ENCODE results near the gene MAP1B. TPM values are rescaled to one million over a fixed set of nuclear protein-coding genes. Genes with fewer than 3 reads are reported as not detected.

MAP1B gene
- total RNA-seq, 1 donor from 2014 or later, result 41.1 TPM

DNA sequence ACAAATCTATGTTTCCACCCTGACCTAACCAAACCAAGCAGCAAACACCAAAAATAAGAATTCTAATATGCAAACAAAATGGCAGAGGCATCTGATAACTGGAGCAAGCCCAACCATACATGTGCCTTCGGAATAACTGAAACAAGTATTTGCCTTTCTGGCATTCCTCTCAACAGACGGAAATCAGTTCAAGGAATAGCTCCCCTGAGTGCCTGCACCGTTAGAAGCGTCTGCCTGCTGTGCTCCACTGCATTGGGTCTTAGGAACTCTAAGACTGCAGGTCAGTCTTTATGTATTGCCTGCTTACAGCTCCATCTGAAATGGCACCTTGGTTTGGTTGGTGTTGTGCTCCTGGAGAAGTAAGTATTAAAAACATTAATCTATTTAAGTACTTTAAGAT, 114.3 kb downstream of the MAP1B start:
- DNase-seq (ENCODE audit: low read depth in 2 of 2), result no peak

DNA sequence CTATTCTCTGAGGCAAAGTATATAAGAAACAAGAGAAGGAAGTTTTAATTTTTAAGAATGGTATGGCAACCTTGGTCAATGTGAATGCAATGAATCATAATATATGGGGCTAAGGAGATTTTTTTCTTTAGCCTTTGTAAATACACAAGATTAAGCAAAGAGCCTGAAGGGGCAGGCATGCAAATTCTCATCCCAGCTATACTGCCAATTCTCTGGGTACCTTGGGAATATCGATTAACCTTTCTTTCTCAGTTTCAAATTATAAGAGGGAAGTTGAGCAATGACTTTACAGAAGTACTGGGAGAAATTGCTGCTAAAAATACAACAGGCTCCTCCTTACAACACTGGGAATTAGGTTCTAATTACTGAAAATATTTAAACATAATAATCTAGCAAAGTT, 115.2 kb downstream of the MAP1B start:
- DNase-seq (ENCODE audit: low read depth in 2 of 2), result no peak

DNA sequence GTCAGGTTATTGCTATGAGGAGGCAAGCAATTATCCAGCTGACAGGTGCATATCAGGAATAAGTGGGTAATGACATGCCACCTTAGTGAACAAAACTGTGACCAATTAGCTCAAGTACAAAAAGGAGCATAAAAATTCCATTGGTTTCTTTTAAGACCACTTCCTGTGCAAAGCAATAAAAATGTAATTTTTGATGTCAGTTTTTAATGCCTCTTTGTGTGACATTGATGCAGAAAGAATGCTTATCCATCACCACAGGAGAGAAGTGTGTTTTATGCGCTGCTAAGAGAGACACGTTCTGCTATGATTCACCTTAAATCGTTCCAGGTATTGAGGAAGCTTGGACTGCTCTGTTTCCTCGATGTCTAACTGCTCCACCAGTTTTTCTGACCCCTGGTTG, 116.1 kb downstream of the MAP1B start:
- no peak for DNase-seq (ENCODE audit: low read depth in 2 of 2)

DNA sequence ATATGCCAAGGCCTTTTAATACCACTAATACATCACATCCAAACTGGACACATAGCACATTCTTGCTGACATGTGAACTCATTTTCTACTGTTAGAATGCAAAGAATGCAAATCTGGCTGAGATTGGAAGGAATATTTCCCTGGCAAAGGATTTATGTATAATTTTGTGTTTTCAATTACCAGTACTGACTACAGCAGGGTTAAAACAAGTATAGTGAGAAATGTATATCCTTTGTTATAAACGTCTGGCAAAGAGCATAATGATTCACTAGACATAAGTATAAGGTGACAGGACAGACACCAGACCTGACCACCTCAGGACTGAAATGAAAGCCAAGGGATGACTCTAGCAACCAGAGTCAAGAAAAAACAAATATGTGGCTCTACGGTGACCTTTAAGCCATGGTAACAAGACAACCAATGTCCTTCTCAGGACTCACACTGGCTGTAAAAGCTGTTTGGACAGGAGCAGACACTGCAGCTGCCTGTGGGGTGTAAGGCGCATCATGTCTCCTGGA, 117.7 kb downstream of the MAP1B start:
- peak in 1 of 2 donors; percentile 49 for DNase-seq (ENCODE audit: low read depth in 2 of 2)

DNA sequence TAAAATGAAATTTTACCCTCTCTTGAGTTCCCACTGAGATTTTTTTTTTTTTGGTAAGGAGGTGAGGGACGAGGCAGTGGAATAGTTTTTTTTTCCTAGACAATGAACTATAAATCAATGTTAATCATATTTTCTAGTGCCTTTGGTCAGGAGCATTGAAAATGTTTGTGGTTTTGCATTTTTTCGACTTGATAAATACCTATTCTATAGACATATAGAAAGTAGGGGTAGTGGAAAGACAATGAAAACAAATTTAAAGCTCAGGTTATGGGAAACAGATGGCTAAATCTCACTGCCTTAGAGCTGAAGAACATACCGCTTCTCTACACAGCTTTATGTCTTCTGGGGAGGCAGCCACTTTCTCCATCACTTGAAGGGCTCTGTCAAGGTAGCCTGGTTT, 118.5 kb downstream of the MAP1B start:
- no peak for DNase-seq (ENCODE audit: low read depth in 2 of 2)

DNA sequence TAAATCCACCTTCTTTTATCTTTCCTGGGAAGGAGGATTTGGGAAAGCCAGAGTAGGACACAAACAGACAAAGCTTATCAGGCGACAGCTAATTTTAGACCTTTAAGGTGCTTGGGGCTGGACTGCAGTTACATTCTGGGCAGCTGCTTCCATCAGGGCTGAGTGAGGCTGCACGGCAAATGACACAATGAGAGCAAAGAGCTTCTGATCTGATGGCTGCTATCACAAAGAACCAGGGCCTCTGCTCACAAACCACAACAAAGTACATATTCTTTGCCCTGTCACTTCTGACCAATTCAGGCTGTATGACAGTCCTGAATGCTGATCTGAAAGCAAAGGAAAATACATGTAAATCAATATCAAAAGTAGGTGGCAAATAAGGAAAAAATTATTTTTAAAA, 119.7 kb downstream of the MAP1B start:
- no peak for DNase-seq (ENCODE audit: low read depth in 2 of 2)

DNA sequence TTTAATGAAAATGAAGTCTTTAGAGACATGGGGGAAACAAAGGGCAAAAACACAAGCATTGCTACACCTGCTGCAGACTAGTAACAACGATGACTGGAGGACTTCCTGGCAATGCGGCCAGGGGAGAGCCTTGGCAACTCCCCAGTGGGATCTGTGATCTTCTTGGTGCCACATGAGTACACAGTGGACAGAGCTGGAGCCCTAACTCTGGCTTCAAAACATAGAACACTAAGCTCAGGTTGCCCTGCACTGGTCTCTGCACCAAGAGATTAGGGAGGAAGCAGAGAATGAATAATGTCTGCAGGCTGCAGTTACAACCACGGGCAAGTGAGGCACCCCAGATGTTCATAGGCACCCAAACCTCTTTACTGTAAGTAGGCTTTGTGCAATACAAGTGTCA, 121.7 kb downstream of the MAP1B start:
- no peak for DNase-seq (ENCODE audit: low read depth in 2 of 2)

DNA sequence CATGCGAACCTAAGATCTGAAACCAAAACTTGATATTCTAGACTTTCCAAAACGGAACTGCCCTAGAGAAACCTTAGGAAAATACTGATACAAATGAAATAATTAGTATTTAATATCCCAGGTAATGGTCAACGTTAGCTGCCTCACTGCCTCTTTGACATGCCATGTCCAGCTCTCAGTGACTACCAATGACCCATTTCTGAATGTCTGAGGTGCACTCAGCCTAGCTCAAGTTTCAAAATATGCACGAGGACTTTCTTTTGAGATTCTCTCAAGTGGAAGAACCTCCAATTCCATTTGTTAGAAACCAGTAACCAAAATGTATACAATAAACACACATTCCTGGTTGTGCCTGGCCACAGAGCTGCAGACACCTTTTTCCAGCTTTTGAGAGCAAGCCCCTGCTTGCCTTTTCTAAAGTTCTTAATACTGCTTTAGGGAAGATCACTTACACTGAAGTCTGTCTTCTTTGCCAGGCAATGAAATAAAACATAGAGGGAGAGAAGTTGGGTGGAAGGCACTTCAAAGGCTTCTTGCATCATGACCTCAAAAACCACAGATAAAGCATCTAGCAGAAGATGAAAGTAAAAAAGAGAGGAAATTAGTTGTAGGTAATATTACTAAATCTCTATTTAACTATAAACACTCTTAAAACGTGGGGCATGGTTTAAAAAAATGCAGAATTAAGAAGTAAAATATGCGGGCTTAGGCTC, 124.9 kb downstream of the MAP1B start:
- no peak for DNase-seq (ENCODE audit: low read depth in 2 of 2)

DNA sequence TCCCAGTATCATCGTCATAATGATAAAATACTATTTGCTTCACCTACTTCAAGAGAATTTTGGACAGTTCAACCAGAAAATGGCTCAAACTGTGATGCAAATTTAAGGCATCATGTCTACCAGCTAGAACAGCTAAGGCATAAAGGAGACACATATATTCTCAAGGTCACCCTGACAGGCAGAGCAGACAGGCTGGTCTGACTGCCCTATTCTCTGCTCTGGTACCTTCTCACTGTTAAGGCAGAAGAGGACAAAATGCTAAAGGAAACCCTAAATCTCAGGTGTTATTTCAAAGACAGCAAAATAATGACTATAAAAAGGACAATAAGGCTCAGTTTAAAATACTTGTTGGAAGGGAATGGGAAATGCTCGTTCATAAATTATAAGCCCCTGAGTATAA, 125.6 kb downstream of the MAP1B start:
- DNase-seq (ENCODE audit: low read depth in 2 of 2), result no peak

DNA sequence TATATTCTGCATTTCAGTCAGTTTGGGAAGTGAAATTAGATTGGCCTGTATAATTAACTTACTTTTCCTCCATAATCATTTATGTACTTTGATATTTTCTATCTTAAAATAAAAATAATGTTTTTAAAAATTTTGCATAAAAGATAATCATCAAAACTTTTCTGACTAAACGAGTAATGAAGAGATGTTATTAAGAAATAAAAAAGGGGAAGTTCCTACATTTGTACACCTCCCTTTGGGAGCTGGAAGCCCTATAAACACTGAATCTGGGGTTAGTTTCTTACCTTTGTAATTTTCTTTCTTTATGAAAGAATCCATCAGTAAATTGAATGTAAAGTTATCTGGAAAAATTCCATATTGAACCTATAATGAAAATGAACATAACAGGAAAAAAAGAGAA, 126.6 kb downstream of the MAP1B start:
- DNase-seq (ENCODE audit: low read depth in 2 of 2), result no peak

DNA sequence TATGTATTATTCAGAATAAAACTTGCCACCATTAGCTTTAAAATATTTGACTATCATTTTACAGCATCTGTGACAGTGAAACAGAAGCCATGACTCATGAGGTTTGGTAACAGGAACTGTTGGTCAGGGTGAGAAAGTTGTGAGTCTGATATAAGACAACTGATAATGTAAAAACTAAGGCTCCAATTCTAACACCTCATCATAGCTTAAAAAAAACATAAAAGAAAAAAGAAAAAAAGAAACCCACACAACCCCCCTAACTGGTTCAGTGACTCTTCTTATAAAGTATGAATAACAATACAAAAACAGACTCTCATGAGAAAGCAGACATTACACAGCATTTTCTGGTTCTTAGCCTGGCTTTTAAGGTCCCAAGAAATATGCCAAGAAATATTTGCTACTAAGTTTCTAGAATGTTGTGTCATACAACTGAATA, 127.0 kb downstream of the MAP1B start:
- peak; percentile 60 to 91 for DNase-seq (ENCODE audit: low read depth in 2 of 2)

DNA sequence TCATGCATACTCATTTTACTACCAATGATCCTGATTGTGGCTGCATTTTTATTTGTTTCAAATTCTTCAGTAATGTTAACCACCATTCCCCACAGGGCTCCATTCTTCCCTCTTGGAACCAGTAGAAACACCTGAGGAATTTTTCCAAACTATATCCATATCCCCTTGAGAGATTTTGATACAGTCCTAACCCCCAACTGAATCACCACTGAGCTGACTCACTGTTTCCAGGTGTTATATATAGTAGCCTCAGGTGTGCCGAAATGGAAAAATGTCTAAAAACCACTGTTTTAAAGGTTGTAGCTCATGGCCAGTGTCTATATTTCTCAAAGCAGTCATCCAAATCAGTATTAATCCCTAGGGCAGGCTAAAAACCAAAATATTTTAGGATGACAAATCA, 127.6 kb downstream of the MAP1B start:
- DNase-seq (ENCODE audit: low read depth in 2 of 2), result peak in 1 of 2 donors; percentile 34

DNA sequence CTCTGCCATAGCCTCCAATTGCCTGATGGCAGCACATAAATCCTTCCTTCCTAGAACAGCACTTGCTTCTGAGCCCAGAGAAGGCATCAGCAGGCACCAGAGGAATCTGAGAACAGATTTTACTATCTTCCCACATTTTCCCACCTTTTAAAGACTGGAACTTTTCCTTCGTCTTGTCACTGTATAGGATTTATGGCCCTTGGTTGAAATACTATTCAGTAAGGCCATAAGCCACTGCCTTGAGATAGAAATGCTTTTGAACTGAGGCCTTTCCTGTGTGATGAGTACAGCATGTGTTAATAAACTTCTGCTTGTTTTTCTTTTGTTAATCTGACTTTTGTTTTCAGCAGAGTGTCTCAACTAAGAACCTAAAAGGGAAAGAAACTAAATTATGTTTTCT, 128.4 kb downstream of the MAP1B start:
- peak in 1 of 2 donors; percentile 72 for DNase-seq (ENCODE audit: low read depth in 2 of 2)

DNA sequence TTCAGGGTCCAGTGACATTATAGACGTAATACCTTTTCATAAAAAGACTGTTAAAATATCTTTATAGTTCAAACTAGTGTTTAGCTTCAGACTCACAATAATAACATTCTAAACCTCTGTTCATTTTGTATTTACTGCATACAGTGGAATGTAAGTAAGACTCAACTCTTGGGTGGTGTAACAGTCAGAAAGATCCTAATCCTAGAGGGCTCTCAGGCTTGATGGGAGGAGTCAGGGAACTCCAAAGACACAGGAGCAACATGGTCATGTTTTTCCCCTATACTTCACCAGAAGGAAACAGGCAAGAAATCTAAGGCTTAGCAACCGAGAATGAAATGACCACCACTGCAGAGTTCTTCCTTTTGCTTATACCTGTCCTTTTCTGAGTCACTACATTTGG, 130.1 kb downstream of the MAP1B start:
- no peak for DNase-seq (ENCODE audit: low read depth in 2 of 2)

DNA sequence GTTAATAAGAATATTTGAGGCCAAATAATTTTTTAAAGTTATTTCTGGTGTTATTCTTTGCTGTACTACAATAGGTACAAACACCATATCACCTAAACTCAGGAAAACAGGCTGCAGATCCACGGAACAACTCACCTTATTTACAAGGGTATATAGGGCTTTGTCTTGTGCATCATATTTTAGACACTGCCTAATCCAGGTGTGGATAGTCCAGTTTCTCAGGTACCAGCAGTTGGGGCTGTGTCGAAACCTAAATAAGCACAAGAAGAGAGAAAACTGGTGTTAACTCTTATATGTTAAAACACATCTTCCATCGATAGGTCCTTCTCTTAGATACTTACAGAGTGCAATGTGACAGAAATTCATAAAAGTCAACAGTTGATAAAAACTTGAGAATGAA, 130.6 kb downstream of the MAP1B start:
- no peak for DNase-seq (ENCODE audit: low read depth in 2 of 2)

DNA sequence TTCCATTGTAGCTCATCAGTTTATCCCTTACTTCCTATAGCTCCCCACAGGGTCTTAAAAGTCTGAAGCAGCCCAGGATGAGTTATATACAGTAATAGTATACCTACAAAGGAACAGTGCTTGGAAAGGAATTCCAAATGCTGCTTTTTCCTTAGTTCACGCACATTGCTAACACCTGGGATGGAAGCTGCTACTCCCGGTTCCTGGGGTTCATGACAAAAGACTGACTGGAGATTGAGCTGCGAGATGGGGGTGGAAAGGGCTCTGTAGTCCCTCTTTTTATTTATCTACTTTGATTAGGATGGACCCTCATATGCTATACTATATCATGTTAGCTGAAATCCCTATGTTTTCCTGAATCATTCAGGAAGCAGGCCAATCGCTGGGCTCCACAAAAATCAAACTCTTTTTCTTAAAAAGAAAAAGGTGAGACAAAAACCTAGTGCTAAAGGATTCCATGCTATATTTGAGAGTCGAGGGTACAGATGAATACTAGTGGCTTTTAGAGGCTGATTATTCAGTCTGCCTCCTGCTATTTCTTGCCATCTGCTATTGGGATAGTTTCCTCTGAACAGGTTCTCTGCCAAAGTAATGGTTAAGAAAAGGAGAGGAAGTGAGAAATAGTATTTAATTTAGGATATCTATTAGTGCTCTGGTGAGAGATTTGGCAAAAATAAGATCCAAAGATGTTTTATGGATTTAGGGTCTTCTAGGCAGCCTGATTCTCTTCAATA, 131.6 kb downstream of the MAP1B start:
- DNase-seq (ENCODE audit: low read depth in 2 of 2), result no peak

DNA sequence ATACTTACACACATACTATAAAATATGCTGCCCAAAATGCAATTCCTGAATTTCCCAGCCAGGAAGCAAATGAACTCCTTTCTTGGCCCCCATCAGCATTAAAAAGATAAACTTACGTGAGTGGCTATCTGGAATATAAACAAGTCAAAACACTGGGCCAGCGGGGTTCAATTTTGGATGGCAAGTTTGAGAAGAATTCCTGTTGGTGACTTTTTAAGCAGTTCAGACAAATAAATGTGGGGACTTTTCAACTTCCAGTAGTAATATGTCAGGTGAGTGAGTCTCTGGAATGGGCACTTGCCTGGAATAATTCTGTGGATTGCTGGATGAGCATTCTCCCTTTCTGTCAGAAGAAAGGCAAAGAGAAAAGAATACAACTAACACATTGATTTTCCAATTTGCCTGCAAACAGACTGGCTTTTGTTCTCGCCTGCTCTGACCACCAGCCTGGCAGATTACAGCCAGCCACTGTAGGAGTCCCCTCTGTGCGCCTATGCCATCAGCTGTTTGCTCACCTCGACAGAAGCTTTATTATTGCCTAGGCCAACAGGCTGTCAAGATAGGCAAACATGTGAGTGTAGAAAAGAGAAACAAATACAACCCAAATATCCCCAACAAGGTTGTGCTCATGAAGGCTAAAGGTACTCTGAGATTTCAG, 134.2 kb downstream of the MAP1B start:
- no peak for DNase-seq (ENCODE audit: low read depth in 2 of 2)

DNA sequence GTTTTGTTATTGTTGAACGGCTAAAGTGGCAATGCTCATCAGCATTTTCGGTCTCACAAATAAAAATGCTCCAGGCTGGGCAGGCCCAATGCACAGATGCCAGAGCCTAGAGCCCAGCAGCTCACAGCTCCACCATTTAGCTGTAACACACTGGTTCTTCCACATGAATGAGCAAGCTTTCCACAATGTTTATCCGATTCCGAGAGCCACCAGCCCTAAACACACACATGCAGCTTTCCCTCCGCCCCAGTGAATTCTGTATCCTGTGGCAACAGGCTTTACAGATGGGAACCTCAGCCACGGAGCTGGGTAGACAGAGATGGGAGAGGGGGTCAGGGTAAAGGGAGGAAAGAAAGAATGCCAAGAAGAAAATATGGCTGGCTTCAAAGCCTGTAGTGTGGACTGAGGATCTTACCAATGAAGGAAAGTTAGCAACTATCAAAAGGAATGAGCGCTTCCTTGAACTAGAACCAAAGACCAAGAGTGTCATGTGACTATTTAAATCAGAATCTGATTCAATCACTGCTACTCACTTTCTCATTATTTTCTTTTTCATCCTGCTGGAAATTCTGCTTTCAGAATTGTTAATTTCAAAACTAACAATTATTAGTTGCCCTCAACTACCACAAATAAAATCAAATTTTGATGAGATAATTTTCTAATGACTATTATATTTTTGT, 135.7 kb downstream of the MAP1B start:
- no peak for DNase-seq (ENCODE audit: low read depth in 2 of 2)

DNA sequence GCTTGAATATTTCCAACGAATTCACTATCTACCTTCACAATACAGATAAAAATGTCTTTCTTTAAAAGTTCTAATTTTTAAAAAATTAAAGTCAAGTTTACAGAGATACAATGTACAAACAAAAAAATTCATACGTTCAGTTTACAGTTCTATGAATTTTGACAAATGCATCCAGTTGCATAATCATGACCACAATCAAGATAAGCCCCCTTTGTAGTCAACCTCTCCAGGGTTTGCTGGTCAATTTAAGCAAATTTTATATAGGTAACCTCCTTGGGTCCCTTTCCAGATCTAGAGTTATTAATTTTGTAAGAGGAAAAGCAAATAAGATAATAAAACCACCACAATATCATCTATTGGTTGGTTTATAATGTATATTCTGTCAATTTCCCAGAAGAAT, 136.4 kb downstream of the MAP1B start:
- DNase-seq (ENCODE audit: low read depth in 2 of 2), result no peak

DNA sequence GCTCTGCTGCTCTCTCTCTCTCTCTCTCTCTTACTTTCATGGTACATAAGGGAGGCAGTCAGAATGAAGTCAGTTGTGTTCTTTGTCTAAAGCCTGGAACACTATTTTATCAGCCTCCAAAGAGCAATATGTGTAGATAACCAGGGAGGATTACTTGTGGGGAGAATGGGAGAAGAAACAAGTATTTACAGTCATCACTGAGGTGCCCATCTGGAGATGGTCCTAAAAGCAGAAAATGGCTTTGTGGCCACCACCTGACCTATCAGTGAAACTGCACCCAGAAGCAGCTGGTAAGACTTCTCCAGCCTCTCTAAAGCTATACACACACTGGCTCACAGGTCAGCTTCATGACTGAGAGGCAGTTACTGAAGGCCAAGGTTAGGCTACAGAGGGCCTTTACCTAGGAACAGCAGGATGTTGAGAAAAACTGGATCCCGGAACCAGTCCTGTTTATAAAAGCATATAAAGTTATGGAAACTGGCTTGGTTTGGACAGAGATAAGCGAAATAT, 137.6 kb downstream of the MAP1B start:
- DNase-seq (ENCODE audit: low read depth in 2 of 2), result peak; percentile 80 to 82

DNA sequence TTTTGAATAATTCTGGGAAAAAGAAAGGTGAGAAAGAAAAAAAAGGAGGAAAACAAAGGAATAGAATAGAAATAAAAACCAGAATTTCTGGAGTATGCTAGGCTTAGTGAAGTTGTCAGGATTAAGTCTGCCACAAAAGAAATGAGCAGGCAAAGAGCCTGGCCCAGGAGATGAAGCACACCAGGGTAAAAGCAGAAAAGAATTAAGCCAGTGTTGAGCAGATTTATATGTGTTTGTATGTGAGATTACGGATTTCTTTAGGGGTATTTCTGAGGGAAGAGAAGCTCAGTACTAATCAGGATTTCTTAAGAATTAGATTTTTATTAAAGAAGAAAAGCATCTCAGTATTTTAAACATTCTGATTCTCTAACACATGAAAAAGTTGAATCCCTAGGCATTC, 138.3 kb downstream of the MAP1B start:
- DNase-seq (ENCODE audit: low read depth in 2 of 2), result no peak

Data from lung microvascular endothelial cell (primary cell).